Smooth muscle cell (in vitro differentiated cells): ENCODE results near the gene IL18. TPM values are rescaled to one million over a fixed set of nuclear protein-coding genes. Genes with fewer than 3 reads are reported as not detected.

ENCODE experiments used
- DNase-seq: peaks from one replicate; lab custom pipeline; 2025; ENCODE audit not compliant: unreplicated experiment; lab: John Stamatoyannopoulos, UW
- H2AFZ ChIP-seq: fragments of 200-600 bp; sonication (generic); 2 replicates; pipeline ENCODE4 v1.6.0; 2016; ENCODE audit warnings: antibody characterized with exemption, low read depth, mild to moderate bottlenecking
- H3F3A ChIP-seq: fragments of 200-600 bp; sonication (generic); 2 replicates; pipeline ENCODE4 v1.6.0; 2017; ENCODE audit warnings: antibody characterized with exemption, low read depth
- H3K27ac ChIP-seq: fragments of 200-600 bp; sonication (generic); 2 replicates; pipeline ENCODE4 v1.5.1; 2016; ENCODE audit warnings: low read depth, mild to moderate bottlenecking
- H3K27me3 ChIP-seq: fragments of 200-600 bp; sonication (generic); 2 replicates; pipeline ENCODE4 v1.6.1; 2016; ENCODE audit warnings: low read depth, mild to moderate bottlenecking
- H3K36me3 ChIP-seq: fragments of 200-600 bp; sonication (generic); 2 replicates; pipeline ENCODE4 v1.5.1; 2016; ENCODE audit warnings: low read depth
- H3K4me1 ChIP-seq: fragments of 200-600 bp; sonication (generic); 2 replicates; pipeline ENCODE4 v1.5.1; 2016; ENCODE audit warnings: low read depth
- H3K4me2 ChIP-seq: fragments of 200-600 bp; sonication (generic); 2 replicates; pipeline ENCODE4 v1.6.0; 2016; ENCODE audit warnings: mild to moderate bottlenecking
- H3K4me3 ChIP-seq: fragments of 200-600 bp; sonication (generic); 2 replicates; pipeline ENCODE4 v1.5.1; 2016; ENCODE audit warnings: mild to moderate bottlenecking
- H3K79me2 ChIP-seq: fragments of 200-600 bp; sonication (generic); 2 replicates; pipeline ENCODE4 v1.6.0; 2016; ENCODE audit warnings: low read depth, mild to moderate bottlenecking
- H3K9ac ChIP-seq: fragments of 200-600 bp; sonication (generic); 2 replicates; pipeline ENCODE4 v1.6.0; 2016; ENCODE audit warnings: low read depth
- H3K9me3 ChIP-seq: fragments of 200-600 bp; sonication (generic); replicated peaks from 2 replicates; pipeline ENCODE4 v1.5.1; 2016; ENCODE audit warnings: low read depth
- H4K20me1 ChIP-seq: fragments of 200-600 bp; sonication (generic); 2 replicates; pipeline ENCODE4 v1.6.0; 2016; ENCODE audit warnings: low read depth
- CTCF ChIP-seq: fragments of 200-600 bp; sonication (generic); IDR thresholded peaks from 2 replicates; pipeline ENCODE4 v1.5.1; 2017; ENCODE audit warnings: borderline replicate concordance, mild to moderate bottlenecking, antibody characterized with exemption; ENCODE audit not compliant: insufficient read depth, poor library complexity, severe bottlenecking
- WGBS: methylation state at CpG from one replicate; pipeline ENCODE4 v1.1.7; 2016; ENCODE audit warnings: low lambda C conversion rate; 5-methylcytosine and 5-hydroxymethylcytosine counted together
- polyA plus RNA-seq: library from polyadenylated mRNA; unstranded; fragments of >200 nt; fragmentation: Nextera tagmentation; extraction: Ambion mirVana; gene quantifications from 2 replicates; pipeline ENCODE4 v1.2.1, GENCODE V29; 2016
- total RNA-seq: library from RNA; depleted of rRNA; stranded (reverse); fragments of >200 nt; gene quantifications from 2 replicates; pipeline ENCODE4 v1.2.3, GENCODE V29; 2014

IL18 gene
- total and polyA plus RNA-seq, 2 experiments from 2014 or later, result 0.34 to 3.0 TPM

DNA sequence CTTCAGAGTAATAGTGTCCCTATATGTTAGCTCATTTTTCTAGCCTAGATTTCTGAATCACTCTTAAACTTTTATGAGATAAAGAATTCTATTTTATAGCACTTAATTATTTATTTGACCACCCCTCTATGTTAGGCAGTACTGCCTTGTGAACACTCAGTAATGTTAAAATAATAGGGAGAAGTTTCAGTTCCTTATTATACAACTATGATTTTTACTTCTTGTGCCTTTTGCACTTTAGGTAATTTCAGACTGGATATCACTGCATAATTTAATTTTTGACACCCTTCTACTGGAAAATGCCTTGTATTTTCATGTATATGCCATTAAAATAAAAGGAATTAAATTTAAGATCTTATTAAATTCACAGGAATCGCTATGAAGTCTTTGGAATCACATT, 14.5 kb upstream of the IL18 start:
- Histone ChIP-seq H3K79me2 (no peaks in the 10 kb centered on the region), H3K27me3 (no peaks in the 10 kb centered on the region), H3K4me1 (no peaks in the 10 kb centered on the region), H3K4me2 (no peak overlapping the region), H3K4me3 (peak overlapping the region; percentile 41), H3K36me3 (no peaks in the 10 kb centered on the region), H3K9ac (no peak overlapping the region), H2AFZ (no peak overlapping the region), H4K20me1 (no peaks in the 10 kb centered on the region), H3F3A (no peaks in the 10 kb centered on the region), H3K27ac (no peak overlapping the region), H3K9me3 (no peaks in the 10 kb centered on the region)
- WGBS, result 94% methylated on average over 1 of the region's 1 CpG
- no peak for TF ChIP-seq CTCF
- no peak for DNase-seq

DNA sequence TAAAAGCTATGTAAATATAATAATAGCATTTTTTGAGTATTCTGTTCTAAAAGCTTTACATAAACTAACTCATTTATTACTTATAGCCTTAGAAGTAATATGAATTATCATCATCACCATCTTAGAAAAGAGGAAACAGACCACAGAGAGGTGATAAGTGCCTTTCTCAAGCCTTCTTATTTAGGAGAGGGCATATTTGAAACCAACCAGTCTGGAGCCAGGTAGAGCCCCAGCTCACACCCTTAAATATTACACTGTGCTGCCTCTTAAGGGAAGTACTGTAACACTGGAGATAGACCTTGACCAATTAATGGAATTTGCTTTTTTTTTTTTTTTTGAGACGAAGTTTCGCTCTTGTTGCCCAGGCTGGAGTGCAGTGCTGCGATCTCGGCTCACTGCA, 13.7 kb upstream of the IL18 start:
- WGBS, result 87% methylated on average over 4 of the region's 4 CpGs
- no peak overlapping the region for H3K9ac ChIP-seq
- no peak for DNase-seq
- H4K20me1 ChIP-seq, result no peaks in the 10 kb centered on the region
- H3K27ac ChIP-seq, result no peak overlapping the region
- no peaks in the 10 kb centered on the region for H3K9me3 ChIP-seq
- H2AFZ ChIP-seq, result no peak overlapping the region
- H3K27me3 ChIP-seq, result no peaks in the 10 kb centered on the region
- H3K36me3 ChIP-seq, result no peaks in the 10 kb centered on the region
- H3K4me1 ChIP-seq, result no peaks in the 10 kb centered on the region
- peak overlapping the region; percentile 41 for H3K4me3 ChIP-seq
- H3K4me2 ChIP-seq, result no peak overlapping the region
- H3K79me2 ChIP-seq, result no peaks in the 10 kb centered on the region
- no peak for TF ChIP-seq CTCF
- H3F3A ChIP-seq, result no peaks in the 10 kb centered on the region

- Histone ChIP-seq H4K20me1 (no peaks in the 10 kb centered on the region), H3K27me3 (no peaks in the 10 kb centered on the region), H3K9me3 (no peaks in the 10 kb centered on the region), H3K36me3 (no peaks in the 10 kb centered on the region), H3K79me2 (no peaks in the 10 kb centered on the region), H3K27ac (no peak overlapping the region), H3K9ac (no peak overlapping the region), H3K4me1 (no peaks in the 10 kb centered on the region), H3K4me2 (no peak overlapping the region), H2AFZ (no peak overlapping the region), H3K4me3 (peak overlapping the region; percentile 41), H3F3A (no peaks in the 10 kb centered on the region)
- WGBS, result 38% methylated on average over 1 of the region's 1 CpG
- no peak for DNase-seq
- TF ChIP-seq CTCF, result no peak
Measured at GRCh38 chr11:112176077-112176476, 12.2 kb upstream of the IL18 start.

- TF ChIP-seq CTCF, result no peak
- H3K4me3 ChIP-seq, result peak overlapping the region; percentile 41
- WGBS, result 43% methylated on average over 4 of the region's 4 CpGs
- H3K36me3 ChIP-seq, result no peaks in the 10 kb centered on the region
- H3K9ac ChIP-seq, result peak overlapping the region; percentile 76
- no peaks in the 10 kb centered on the region for H3K27me3 ChIP-seq
- peak overlapping the region; percentile 79 for H3K4me2 ChIP-seq
- DNase-seq, result no peak
- no peaks in the 10 kb centered on the region for H3K9me3 ChIP-seq
- H3K27ac ChIP-seq, result peak overlapping the region; percentile 17
- H3K4me1 ChIP-seq, result no peaks in the 10 kb centered on the region
- peak overlapping the region; percentile 3 for H2AFZ ChIP-seq
- H3K79me2 ChIP-seq, result no peaks in the 10 kb centered on the region
- H3F3A ChIP-seq, result no peaks in the 10 kb centered on the region
- no peaks in the 10 kb centered on the region for H4K20me1 ChIP-seq
Measured at GRCh38 chr11:112175599-112175952, 11.7 kb upstream of the IL18 start.
